ENCODE results near the gene XRCC5.

GRCh38 chr2:216084547-216084946, 24.6 kb upstream of the XRCC5 start:
- no peak for TF ChIP-seq CTCF (conservative IDR thresholded peaks at IDR 0.05 in 1 of 2, IDR thresholded peaks at IDR 0.05 in 1 of 2; ENCODE audit: low read depth in 1 of 2, low read length in 2 of 2)
- TF ChIP-seq EZH2 (IDR thresholded peaks at IDR 0.05; ENCODE audit: low read length, missing control alignments): no peak
